GDM1 (cell line): Measurements from ENCODE around the gene PLA2G4A.

Experiments used
- DNase-seq: peaks from one replicate; lab custom pipeline; 2025; lab: John Stamatoyannopoulos, UW

Gene PLA2G4A

DNA sequence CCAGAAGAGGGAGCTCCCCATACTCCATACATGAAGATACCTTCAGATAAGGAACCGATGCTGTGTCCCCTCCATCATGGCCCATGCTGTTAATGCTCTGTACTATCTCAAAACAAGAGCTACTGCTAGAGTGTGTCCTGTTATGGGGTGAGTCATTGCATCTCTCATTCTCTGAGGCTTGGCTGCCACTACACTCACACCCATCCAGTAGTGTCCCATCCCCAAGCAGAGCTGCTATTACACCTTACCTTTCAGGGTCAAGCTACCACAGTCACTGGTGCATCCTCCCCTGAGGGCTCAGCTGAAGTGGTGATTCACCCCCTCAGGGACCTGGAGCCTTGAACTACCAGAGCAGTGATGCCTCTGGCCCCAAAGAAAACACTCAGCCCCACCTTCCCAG, 198.5 kb downstream of the PLA2G4A start:
- DNase-seq = no peak

DNA sequence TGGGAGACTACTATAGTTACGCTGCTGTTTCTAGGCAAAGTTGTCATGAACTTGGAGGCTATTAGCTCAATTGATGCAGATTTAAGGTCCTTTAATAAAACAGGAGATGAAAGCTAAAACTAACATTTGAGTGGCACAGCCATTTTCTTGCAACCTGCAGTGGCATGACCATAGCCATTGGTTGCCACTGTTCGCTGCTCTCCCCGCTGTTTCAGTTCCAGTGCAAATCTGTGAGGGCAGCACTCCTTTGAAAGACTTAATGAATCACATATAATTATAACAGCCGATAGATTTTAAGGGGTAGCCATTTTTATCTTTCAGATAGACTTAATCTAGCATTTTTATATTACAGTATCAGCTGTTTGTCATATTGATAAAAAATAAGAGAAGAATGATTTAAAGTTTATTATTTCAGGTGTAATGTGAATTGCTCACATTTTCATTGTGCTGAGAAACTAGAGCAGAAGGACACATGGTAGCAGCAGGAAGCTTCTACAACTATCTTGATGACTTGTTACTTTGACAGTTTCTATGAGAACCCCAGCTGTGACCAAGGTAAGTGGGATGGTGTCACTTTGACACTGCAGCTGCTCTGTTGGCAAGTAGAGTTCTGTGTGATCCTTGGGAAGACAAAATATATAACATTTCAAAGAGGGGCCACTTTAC, 203.7 kb downstream of the PLA2G4A start:
- DNase-seq = no peak

DNA sequence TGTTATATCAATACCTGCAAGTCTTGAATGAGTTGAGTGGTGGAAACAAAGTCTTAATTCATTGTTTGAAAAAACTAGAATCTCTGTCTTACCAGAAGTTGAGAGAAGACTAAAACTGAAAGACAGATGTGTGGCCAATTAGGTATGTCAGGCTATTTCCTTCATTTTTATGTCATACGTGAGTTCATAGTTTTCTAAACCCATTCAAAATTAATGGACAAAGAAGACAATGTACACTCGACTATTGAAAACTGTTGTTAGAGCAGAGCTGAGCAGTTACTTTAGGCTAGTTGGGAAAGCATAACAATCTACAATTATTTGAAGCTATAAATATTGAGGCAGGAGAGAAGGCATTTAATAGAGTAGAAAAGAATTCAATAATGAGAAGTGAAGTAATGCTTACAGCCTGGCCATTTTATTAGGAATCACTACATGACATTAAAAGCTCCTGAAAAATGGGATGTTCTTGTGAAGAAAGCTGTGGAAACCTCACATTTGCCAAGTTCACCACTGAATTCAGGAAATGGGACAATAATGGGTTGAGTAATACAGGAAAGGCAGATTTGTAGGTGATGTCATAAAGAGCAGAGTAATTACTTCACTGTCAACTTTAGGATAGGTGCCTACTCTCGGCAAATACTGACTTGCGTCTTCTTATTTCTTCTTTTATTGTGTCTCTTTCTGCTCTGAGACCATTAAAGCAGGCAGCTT, 204.4 kb downstream of the PLA2G4A start:
- no peak for DNase-seq

DNA sequence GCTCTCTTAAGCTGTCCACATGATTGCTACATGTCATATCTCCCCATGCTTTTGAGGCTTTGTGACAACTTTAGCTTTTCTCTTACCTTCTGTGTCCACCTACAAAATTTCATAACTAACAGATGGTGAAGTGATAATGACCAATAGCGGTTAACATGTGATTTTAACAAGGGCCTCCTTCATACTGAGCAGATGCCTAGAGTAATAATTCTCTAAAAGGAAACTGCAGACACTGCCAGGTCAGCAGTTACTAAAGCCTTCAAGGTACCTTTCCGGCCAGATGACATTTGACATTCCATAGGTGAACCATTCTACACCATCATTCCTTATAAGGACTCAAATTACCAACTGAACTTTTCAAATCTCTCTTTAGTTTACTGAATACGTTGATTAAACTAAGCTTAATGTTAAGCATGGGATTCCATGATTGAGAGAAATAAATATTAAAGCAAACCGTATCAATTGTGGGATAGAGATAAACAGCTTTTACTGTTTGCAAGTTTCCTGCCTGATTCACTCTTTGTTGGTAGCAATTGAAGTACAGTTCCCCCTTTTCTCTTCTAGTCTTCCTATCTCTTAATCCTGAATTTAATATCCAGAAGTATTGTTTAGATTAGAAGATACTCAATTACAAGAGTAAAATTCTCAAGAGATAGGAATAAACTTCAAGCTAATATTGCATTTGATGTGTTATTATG, 205.1 kb downstream of the PLA2G4A start:
- DNase-seq = no peak

DNA sequence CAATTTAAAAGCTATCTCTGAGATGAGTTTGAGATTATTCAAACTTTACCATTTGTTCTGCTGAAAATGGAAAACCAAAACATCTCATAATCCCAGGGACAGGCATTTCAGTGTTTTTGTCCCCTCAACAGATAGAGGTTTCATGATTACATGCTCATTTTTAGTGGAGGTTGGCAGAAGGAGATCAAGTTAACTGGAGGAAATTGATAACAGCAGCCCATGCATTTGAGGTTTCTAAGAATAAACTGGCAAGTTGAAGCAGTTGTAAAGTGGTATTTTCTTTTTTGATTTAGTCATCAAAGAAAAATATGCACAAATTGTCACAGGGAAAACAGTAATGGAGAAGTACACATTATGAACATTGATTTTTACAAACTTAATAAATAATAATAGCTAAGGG, 205.8 kb downstream of the PLA2G4A start:
- DNase-seq = peak; percentile 18

DNA sequence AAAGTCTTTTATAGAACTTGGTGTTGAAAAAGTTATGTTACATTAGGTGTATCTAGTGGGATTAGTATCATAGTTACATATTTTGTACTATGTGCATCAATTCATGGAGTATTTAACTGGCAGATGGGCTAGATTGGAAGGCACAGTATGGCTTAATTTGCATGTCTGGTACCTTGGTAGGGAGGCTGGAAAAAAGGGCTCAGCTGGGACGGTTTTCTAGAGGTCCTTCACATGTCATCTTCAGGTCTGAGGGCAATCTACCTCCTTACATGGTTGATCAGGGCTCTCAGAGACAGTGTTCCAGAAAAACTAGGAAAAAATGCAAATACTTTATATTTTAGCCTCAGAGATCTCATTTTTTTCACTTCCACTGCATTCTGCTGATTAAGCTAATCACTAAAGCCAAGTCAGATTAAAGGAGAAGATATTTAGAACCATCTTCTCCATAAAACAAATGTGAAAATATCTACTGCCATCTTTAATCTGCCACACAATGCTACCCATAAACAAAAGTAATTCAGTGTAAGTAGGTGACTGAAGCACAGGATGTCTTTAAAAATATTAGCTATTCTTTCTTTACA, 209.3 kb downstream of the PLA2G4A start:
- DNase-seq = no peak
